NCI-H345 (cell line): ENCODE measurements around the gene TTC7B.

ENCODE experiments used
- DNase-seq: peaks from one replicate; lab custom pipeline; 2025; lab: John Stamatoyannopoulos, UW

The TTC7B gene

GRCh38 chr14:90575336-90575735 is 240.9 kb downstream of the TTC7B start:
- DNase-seq: no peak

- DNase-seq: peak; percentile 88
Observed at GRCh38 chr14:90574188-90575131, 241.8 kb downstream of the TTC7B start.

GRCh38 chr14:90573385-90574105 is 242.7 kb downstream of the TTC7B start:
- DNase-seq: no peak

GRCh38 chr14:90572441-90573150 is 243.6 kb downstream of the TTC7B start:
- no peak for DNase-seq

- no peak for DNase-seq
Observed at GRCh38 chr14:90571149-90571947, 244.9 kb downstream of the TTC7B start.

GRCh38 chr14:90570461-90570860 is 245.8 kb downstream of the TTC7B start:
- DNase-seq: no peak

GRCh38 chr14:90569606-90570387 is 246.4 kb downstream of the TTC7B start:
- DNase-seq: no peak

GRCh38 chr14:90569201-90569600 is 247.0 kb downstream of the TTC7B start:
- DNase-seq: no peak

GRCh38 chr14:90568405-90568804 is 247.8 kb downstream of the TTC7B start:
- DNase-seq: no peak

- DNase-seq: no peak
Observed at GRCh38 chr14:90567991-90568390, 248.2 kb downstream of the TTC7B start.

- no peak for DNase-seq
Observed at GRCh38 chr14:90567191-90567590, 249.0 kb downstream of the TTC7B start.

- no peak for DNase-seq
Observed at GRCh38 chr14:90566481-90566880, 249.7 kb downstream of the TTC7B start.

- DNase-seq: no peak
Observed at GRCh38 chr14:90564496-90564895, 251.7 kb downstream of the TTC7B start.

- no peak for DNase-seq
Observed at GRCh38 chr14:90562652-90563051, 253.6 kb downstream of the TTC7B start.

- no peak for DNase-seq
Observed at GRCh38 chr14:90561920-90562319, 254.3 kb downstream of the TTC7B start.

GRCh38 chr14:90560991-90561390 is 255.2 kb downstream of the TTC7B start:
- DNase-seq: no peak

GRCh38 chr14:90560558-90560957 is 255.7 kb downstream of the TTC7B start:
- DNase-seq: no peak

- no peak for DNase-seq
Observed at GRCh38 chr14:90559811-90560492, 256.3 kb downstream of the TTC7B start.

GRCh38 chr14:90558983-90559590 is 257.1 kb downstream of the TTC7B start:
- no peak for DNase-seq
